ENCODE measurements around the gene ADK. TPM values are rescaled to one million over a fixed set of nuclear protein-coding genes. Genes with fewer than 3 reads are reported as not detected.

ADK gene
- total and polyA plus RNA-seq, 2 experiments from 2014 or later: 39.9 to 53.0 TPM

DNA sequence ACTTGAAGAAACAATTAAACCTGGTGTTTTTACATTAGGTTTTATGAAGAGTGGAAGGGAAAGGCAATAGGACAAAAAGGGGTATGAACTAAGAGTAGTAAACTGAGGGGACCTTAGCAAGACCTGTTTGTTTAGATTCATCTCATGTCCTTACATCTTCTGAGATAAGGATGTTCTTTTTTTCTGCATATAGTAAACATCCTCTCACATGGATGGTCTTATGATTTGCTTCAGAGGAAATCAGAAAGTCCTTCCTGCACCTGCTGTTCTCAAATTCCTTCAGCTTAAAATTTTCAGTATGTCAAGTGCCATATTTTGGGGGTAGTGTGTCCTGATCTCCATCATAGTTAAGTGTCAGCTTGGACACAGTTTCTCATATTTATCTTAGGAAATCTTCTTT is 232.6 kb downstream of the ADK start (continued):
- TF ChIP-seq ETS1 (IDR thresholded peaks at IDR 0.05) (no peak), JUNB (IDR thresholded peaks at IDR 0.05; ENCODE audit: unreplicated experiment) (no peak)

DNA sequence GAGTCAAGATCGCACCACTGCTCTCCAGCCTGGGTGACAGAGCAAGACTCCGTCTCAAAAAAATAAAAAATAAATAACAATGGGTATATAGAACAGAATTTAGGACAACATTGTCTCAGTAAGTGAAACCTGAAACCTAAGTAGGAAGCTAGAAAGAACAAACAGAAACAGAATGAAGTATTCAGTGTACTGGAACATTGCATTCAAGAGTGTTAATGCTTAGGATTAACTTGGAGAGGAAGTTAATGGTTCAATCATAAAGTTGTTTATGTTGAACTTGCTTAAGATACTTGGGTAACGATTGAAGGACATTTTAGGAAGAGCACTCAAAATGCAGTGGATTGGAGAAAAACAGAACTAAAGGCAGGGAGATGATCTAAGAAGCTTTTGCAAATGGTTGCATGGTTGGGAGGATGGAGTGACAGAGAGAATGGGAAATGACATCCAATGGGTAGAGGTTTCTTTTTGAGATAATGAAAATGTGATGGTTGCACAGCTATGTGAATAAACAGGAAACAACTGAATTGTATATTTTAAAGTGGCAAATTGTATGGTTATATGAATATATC is 233.7 kb downstream of the ADK start:
- H2AFZ ChIP-seq: no peak overlapping the region
- H3K36me3 ChIP-seq (ENCODE audit: insufficient read depth): no peaks in the 10 kb centered on the region
- H3K9me2 ChIP-seq (ENCODE audit: insufficient read depth): no peaks in the 10 kb centered on the region
- DNase-seq (ENCODE audit: low spot score) (no peak), ATAC-seq (no peak)
- no peaks in the 10 kb centered on the region for H3K9me3 Mint-ChIP-seq
- H3K4me2 ChIP-seq: no peak overlapping the region
- H3K36me3 Mint-ChIP-seq (ENCODE audit: low read depth): no peaks in the 10 kb centered on the region
- no peaks in the 10 kb centered on the region for H3K27me3 Mint-ChIP-seq (ENCODE audit: insufficient read depth, low read depth, poor library complexity)
- no peaks in the 10 kb centered on the region for H3K4me1 Mint-ChIP-seq
- no peaks in the 10 kb centered on the region for H3F3A ChIP-seq (replicated peaks; ENCODE audit: low read depth)
- H4K20me1 ChIP-seq (replicated peaks; ENCODE audit: insufficient read depth): no peaks in the 10 kb centered on the region
- H3K27me3 ChIP-seq (ENCODE audit: insufficient read depth): no peaks in the 10 kb centered on the region
- H3K4me3 ChIP-seq: no peak overlapping the region
- H3K27ac ChIP-seq (ENCODE audit: low read depth): no peak overlapping the region
- no peak overlapping the region for H3K27ac Mint-ChIP-seq
- no peak overlapping the region for H3K4me3 Mint-ChIP-seq
- peaks cover 5% of the 10 kb centered on the region for H3K4me1 ChIP-seq (ENCODE audit: insufficient read depth)
- TF ChIP-seq JUNB (IDR thresholded peaks at IDR 0.05; ENCODE audit: unreplicated experiment): no peak
- H3K79me2 ChIP-seq (replicated peaks; ENCODE audit: insufficient read depth): no peaks in the 10 kb centered on the region

- no peaks in the 10 kb centered on the region for H3K4me1 Mint-ChIP-seq
- no peak overlapping the region for H2AFZ ChIP-seq
- no peaks in the 10 kb centered on the region for H4K20me1 ChIP-seq (replicated peaks; ENCODE audit: insufficient read depth)
- H3K27ac Mint-ChIP-seq: no peak overlapping the region; the same call in 1 of the 2 replicates
- H3K79me2 ChIP-seq (replicated peaks; ENCODE audit: insufficient read depth): no peaks in the 10 kb centered on the region
- H3K4me3 ChIP-seq: no peak overlapping the region
- no peak overlapping the region for H3K4me2 ChIP-seq
- no peaks in the 10 kb centered on the region for H3K9me2 ChIP-seq (ENCODE audit: insufficient read depth)
- no peaks in the 10 kb centered on the region for H3K4me1 ChIP-seq (ENCODE audit: insufficient read depth)
- no peak overlapping the region; the same call in 1 of the 2 replicates for H3K27ac ChIP-seq (ENCODE audit: low read depth)
- no peaks in the 10 kb centered on the region for H3F3A ChIP-seq (replicated peaks; ENCODE audit: low read depth)
- no peaks in the 10 kb centered on the region for H3K27me3 ChIP-seq (ENCODE audit: insufficient read depth)
- no peaks in the 10 kb centered on the region for H3K36me3 Mint-ChIP-seq (ENCODE audit: low read depth)
- H3K9me3 Mint-ChIP-seq: no peaks in the 10 kb centered on the region
- H3K27me3 Mint-ChIP-seq (ENCODE audit: insufficient read depth, low read depth, poor library complexity): no peaks in the 10 kb centered on the region
- ATAC-seq (no peak), DNase-seq (ENCODE audit: low spot score) (no peak)
- H3K36me3 ChIP-seq (ENCODE audit: insufficient read depth): no peaks in the 10 kb centered on the region
- H3K4me3 Mint-ChIP-seq: no peak overlapping the region
- TF ChIP-seq, protein P1, sequence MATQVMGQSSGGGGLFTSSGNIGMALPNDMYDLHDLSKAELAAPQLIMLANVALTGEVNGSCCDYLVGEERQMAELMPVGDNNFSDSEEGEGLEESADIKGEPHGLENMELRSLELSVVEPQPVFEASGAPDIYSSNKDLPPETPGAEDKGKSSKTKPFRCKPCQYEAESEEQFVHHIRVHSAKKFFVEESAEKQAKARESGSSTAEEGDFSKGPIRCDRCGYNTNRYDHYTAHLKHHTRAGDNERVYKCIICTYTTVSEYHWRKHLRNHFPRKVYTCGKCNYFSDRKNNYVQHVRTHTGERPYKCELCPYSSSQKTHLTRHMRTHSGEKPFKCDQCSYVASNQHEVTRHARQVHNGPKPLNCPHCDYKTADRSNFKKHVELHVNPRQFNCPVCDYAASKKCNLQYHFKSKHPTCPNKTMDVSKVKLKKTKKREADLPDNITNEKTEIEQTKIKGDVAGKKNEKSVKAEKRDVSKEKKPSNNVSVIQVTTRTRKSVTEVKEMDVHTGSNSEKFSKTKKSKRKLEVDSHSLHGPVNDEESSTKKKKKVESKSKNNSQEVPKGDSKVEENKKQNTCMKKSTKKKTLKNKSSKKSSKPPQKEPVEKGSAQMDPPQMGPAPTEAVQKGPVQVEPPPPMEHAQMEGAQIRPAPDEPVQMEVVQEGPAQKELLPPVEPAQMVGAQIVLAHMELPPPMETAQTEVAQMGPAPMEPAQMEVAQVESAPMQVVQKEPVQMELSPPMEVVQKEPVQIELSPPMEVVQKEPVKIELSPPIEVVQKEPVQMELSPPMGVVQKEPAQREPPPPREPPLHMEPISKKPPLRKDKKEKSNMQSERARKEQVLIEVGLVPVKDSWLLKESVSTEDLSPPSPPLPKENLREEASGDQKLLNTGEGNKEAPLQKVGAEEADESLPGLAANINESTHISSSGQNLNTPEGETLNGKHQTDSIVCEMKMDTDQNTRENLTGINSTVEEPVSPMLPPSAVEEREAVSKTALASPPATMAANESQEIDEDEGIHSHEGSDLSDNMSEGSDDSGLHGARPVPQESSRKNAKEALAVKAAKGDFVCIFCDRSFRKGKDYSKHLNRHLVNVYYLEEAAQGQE (IDR thresholded peaks at IDR 0.05; ENCODE audit: unreplicated experiment): no peak
- TF ChIP-seq ZNF331 (CRISPR knock-in tag; IDR thresholded peaks at IDR 0.05; ENCODE audit: low read depth) (no peak), ETS1 (IDR thresholded peaks at IDR 0.05) (no peak), EZH2phosphoT487 (IDR thresholded peaks at IDR 0.05; ENCODE audit: unreplicated experiment) (no peak), ZNF114 (CRISPR knock-in tag; IDR thresholded peaks at IDR 0.05) (no peak)
- TF ChIP-seq, protein P2, sequence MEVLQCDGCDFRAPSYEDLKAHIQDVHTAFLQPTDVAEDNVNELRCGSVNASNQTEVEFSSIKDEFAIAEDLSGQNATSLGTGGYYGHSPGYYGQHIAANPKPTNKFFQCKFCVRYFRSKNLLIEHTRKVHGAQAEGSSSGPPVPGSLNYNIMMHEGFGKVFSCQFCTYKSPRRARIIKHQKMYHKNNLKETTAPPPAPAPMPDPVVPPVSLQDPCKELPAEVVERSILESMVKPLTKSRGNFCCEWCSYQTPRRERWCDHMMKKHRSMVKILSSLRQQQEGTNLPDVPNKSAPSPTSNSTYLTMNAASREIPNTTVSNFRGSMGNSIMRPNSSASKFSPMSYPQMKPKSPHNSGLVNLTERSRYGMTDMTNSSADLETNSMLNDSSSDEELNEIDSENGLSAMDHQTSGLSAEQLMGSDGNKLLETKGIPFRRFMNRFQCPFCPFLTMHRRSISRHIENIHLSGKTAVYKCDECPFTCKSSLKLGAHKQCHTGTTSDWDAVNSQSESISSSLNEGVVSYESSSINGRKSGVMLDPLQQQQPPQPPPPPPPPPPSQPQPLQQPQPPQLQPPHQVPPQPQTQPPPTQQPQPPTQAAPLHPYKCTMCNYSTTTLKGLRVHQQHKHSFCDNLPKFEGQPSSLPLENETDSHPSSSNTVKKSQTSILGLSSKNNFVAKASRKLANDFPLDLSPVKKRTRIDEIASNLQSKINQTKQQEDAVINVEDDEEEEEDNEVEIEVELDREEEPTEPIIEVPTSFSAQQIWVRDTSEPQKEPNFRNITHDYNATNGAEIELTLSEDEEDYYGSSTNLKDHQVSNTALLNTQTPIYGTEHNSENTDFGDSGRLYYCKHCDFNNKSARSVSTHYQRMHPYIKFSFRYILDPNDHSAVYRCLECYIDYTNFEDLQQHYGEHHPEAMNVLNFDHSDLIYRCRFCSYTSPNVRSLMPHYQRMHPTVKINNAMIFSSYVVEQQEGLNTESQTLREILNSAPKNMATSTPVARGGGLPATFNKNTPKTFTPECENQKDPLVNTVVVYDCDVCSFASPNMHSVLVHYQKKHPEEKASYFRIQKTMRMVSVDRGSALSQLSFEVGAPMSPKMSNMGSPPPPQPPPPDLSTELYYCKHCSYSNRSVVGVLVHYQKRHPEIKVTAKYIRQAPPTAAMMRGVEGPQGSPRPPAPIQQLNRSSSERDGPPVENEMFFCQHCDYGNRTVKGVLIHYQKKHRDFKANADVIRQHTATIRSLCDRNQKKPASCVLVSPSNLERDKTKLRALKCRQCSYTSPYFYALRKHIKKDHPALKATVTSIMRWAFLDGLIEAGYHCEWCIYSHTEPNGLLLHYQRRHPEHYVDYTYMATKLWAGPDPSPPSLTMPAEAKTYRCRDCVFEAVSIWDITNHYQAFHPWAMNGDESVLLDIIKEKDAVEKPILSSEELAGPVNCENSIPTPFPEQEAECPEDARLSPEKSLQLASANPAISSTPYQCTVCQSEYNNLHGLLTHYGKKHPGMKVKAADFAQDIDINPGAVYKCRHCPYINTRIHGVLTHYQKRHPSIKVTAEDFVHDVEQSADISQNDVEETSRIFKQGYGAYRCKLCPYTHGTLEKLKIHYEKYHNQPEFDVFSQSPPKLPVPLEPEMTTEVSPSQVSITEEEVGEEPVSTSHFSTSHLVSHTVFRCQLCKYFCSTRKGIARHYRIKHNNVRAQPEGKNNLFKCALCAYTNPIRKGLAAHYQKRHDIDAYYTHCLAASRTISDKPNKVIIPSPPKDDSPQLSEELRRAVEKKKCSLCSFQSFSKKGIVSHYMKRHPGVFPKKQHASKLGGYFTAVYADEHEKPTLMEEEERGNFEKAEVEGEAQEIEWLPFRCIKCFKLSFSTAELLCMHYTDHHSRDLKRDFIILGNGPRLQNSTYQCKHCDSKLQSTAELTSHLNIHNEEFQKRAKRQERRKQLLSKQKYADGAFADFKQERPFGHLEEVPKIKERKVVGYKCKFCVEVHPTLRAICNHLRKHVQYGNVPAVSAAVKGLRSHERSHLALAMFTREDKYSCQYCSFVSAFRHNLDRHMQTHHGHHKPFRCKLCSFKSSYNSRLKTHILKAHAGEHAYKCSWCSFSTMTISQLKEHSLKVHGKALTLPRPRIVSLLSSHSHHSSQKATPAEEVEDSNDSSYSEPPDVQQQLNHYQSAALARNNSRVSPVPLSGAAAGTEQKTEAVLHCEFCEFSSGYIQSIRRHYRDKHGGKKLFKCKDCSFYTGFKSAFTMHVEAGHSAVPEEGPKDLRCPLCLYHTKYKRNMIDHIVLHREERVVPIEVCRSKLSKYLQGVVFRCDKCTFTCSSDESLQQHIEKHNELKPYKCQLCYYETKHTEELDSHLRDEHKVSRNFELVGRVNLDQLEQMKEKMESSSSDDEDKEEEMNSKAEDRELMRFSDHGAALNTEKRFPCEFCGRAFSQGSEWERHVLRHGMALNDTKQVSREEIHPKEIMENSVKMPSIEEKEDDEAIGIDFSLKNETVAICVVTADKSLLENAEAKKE (CRISPR knock-in tag; IDR thresholded peaks at IDR 0.05): no peak
These were observed 237.8 kb downstream of the ADK start for GRCh38 chr10:74388801-74389200.
